Measurements from ENCODE around the gene ADAMTS18.
"Not testable (repeated sequence)": the region's sequence is repeated elsewhere in the genome, so short reads cannot be mapped to it uniquely, and the experiment has no call there.

Gene ADAMTS18

GRCh38 chr16:77290451-77291115, 144.3 kb downstream of the ADAMTS18 start:
- no peak for DNase-seq (ENCODE audit: low read depth in 2 of 2, low spot score in 1 of 2)

GRCh38 chr16:77289331-77289809, 145.5 kb downstream of the ADAMTS18 start:
- no peak for DNase-seq (ENCODE audit: low read depth in 2 of 2, low spot score in 1 of 2)

- no peak for DNase-seq (ENCODE audit: low read depth in 2 of 2, low spot score in 1 of 2)
Observed at GRCh38 chr16:77288222-77288621, 146.6 kb downstream of the ADAMTS18 start.

DNA sequence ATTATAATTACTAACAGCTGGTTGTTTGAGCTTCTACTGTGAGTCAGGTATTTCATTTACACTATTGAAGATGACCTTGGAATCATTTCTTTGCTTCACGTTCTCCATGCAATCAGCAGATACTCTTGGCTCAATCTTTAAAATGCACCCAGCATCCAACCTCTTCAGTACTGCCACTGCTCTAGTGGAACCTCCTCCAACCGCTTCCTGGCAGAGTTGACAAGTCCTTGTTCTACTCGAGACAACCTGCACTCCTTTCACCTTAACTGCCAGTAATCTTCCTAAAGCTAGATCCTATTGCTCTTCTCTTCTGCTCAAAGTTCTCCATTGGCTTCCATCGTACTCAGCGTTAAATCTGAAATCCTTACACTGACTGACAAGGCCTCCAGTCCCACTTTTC, 149.2 kb downstream of the ADAMTS18 start:
- no peak for DNase-seq (ENCODE audit: low read depth in 2 of 2, low spot score in 1 of 2)

DNA sequence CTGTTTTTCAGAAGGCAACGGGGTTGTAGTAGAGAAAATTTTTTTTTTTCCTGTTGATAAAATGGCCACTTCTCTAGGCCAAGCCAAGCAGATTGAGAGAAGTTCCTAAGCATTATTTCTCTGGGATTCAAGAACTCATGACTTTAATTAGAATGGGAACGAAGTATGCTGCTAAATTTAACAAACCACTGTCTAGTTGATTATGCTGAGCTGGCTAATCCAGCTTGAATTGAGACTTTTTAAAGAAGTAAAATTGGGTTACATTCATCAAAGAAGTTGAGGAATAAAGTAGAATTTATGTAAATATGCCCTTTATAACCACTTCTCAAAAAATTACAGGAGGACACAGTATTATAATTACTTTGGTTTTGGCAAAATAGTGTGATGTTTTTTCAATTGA, 152.5 kb downstream of the ADAMTS18 start:
- no peak for DNase-seq (ENCODE audit: low read depth in 2 of 2, low spot score in 1 of 2)

DNA sequence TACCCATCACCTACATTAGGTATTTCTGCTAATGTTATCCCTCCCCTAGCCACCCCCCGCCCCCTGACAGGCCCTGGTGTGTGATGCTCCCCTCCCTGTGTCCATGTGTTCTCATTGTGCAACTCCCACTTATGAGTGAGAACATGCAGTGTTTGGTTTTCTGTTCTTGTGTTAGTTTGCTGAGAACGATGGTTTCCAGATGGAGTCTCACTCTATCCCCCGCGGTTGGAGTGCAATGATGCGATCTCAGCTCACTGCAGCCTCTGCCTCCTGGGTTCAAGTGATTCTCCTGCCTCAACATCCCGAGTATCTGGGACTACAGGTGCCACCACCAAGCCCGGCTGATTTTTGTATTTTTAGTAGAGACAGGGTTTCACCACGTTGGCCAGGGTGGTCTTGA, 155.5 kb downstream of the ADAMTS18 start:
- not testable (repeated sequence) for DNase-seq (ENCODE audit: low read depth in 2 of 2, low spot score in 1 of 2)

GRCh38 chr16:77277571-77277970, 157.3 kb downstream of the ADAMTS18 start:
- DNase-seq (ENCODE audit: low read depth in 2 of 2, low spot score in 1 of 2), result no peak

- DNase-seq (ENCODE audit: low read depth in 2 of 2, low spot score in 1 of 2), result no peak
Observed at GRCh38 chr16:77277141-77277540, 157.7 kb downstream of the ADAMTS18 start.

DNA sequence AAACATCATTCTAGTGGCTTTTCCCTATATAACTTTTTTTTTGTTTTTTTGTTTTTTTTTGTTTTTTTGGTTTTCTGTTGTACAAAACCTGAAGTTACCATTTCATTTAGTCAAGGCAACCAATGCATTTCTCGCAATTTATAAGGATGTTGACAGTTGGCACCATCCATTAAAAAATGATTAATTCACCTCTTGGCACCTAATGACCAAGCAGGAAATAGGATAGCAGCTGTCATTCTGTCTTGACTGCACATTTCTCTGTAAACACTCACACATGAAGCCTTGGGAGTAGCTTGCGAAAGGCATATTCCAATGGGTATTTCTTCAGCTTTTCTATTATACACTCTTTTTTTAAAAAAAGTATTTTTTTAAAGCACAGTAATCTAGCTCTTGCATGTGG, 158.2 kb downstream of the ADAMTS18 start:
- DNase-seq (ENCODE audit: low read depth in 2 of 2, low spot score in 1 of 2), result no peak

DNA sequence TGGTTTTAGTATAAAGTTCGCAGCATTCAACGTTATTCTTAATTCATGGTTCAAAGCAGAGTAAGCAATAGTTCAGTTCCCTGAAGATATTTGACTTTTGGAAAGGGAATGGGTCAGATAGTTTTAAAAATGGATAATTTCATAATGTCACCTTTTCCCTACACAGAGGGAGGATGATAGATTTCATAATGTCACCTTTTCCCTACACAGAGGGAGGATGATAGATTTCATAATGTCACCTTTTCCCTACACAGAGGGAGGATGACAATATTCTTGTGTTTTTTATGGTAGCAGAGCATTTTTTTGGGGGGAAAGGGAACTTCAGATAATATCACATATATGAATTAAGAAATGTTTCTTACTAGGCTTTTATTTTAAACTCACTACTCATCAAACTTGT, 159.5 kb downstream of the ADAMTS18 start:
- not testable (repeated sequence) for DNase-seq (ENCODE audit: low read depth in 2 of 2, low spot score in 1 of 2)

DNA sequence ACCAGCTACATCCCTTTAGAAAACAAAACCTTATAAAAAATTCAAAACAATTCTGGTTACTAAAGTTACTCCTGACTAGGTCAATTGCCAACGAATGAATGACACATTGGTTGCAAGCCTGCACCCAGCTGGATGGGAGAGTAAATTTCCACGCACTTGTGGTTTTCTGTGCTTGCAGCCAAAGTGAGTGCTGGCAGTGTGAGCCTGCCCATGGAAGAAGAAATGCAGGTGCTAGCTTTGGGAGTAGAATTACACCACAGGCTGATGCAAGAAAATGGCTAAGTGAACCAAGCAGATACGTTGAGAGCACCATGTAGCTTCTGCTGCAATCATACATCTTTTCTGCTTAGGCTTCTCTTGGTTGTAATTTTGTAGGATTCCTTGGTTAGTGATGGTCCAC, 161.0 kb downstream of the ADAMTS18 start:
- DNase-seq (ENCODE audit: low read depth in 2 of 2, low spot score in 1 of 2), result no peak

- no peak for DNase-seq (ENCODE audit: low read depth in 2 of 2, low spot score in 1 of 2)
Observed at GRCh38 chr16:77271532-77272426, 163.1 kb downstream of the ADAMTS18 start.

DNA sequence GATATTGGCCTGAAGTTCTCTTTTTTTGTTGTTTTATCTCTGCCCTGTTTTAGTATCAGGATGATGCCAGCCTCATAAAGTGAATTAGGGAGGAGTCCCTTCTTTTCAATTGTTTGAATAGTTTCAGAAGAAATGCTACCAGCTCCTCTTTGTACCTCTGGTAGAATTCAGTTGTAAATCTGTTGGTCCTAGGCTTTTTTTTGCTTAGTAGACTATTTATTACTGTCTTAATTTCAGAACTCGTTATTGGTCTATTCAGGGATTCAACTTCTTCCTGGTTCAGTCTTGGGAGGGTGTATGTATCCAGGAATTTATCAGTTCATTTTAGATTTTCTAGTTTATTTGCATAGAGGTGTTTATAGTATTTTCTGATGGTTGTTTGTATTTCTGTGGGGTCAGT, 168.6 kb downstream of the ADAMTS18 start:
- DNase-seq (ENCODE audit: low read depth in 2 of 2, low spot score in 1 of 2), result not testable (repeated sequence)

DNA sequence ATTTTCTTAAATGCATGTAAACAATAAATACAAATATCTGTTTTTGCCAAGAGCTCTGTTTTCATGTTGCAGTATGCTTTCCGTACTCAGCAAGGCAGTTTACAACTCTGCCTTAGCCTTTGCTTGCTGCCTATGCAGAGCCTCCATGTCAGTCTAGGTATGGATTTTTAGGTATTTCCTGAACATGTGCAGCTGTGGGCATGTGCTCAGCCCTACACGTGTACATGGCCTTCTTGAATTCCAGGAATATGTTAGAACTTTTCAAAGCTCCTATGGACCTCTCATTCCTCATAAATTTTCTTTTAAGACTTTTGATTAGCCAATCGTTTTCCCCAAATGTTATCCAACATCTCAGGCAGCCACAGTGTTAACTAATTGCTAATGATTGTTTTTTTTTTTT, 171.9 kb downstream of the ADAMTS18 start:
- no peak for DNase-seq (ENCODE audit: low read depth in 2 of 2, low spot score in 1 of 2)

GRCh38 chr16:77250400-77250799, 184.4 kb downstream of the ADAMTS18 start:
- DNase-seq (ENCODE audit: low read depth in 2 of 2, low spot score in 1 of 2), result no peak

- DNase-seq (ENCODE audit: low read depth in 2 of 2, low spot score in 1 of 2), result no peak
Observed at GRCh38 chr16:77246150-77246549, 188.7 kb downstream of the ADAMTS18 start.

GRCh38 chr16:77242471-77242870, 192.4 kb downstream of the ADAMTS18 start:
- DNase-seq (ENCODE audit: low read depth in 2 of 2, low spot score in 1 of 2), result not testable (repeated sequence)

GRCh38 chr16:77238593-77238992, 196.2 kb downstream of the ADAMTS18 start:
- DNase-seq (ENCODE audit: low read depth in 2 of 2, low spot score in 1 of 2), result no peak

DNA sequence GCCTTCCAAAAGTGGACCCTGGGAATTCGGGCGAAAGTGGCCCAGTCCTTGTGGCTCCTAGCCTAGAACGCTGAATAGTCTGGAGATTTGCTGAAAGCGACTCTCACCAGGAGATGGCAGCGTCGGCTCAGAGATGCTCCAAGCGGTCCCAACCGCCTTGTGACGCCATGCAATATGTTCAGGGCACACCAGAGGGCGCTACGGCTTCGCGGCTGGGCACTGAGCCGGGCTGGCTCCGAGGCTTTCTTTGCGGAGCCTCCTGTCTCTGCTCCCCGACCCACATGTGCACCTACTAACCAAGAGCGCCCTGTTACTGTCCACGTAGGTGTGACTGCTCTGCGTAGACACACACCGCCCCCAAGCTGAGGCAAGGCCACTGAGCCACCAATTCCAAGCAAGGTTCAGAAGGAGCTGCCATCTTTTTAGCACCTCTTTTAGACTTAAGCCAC, 198.7 kb downstream of the ADAMTS18 start:
- DNase-seq (ENCODE audit: low read depth in 2 of 2, low spot score in 1 of 2), result peak; percentile 70 to 74

- DNase-seq (ENCODE audit: low read depth in 2 of 2, low spot score in 1 of 2), result no peak
Observed at GRCh38 chr16:77234611-77235010, 200.2 kb downstream of the ADAMTS18 start.

GRCh38 chr16:77233799-77234519, 200.9 kb downstream of the ADAMTS18 start:
- DNase-seq (ENCODE audit: low read depth in 2 of 2, low spot score in 1 of 2), result no peak
